ENCODE measurements around the gene PROSER2. TPM values are rescaled to one million over a fixed set of nuclear protein-coding genes. Genes with fewer than 3 reads are reported as not detected.

PROSER2 gene
- total RNA-seq, 1 donor from 2014 or later, result 7.1 TPM

DNA sequence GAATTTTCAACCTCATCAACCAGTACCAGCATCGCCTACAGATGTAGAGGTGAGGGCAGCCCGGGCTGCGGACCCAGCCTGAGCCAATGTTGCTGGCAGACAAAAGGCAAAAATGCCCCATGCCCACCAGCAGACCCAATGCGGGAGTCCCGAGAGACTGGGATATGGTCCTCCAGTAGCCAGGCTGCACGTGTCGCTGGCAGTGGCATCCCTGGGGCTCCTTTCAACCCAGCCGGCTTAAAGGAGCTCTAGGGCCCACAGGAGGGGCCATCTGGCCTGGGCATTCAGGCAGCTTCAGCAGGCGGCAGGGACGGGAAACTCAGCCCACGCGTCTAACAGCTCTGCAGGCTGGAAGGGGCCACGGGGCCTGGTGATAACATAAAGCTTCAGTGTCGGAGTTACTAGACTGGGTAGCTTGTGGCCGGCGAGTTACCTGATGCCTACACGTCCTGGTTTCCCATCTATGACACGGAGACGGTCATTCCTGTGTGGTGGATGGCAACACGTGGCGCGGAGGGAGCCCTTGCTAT is 70.7 kb downstream of the PROSER2 start:
- Mint-ChIP-seq H3K4me1 (ENCODE audit: unreplicated experiment) (peaks cover 10% of the 10 kb centered on the region), H3K9me3 (ENCODE audit: unreplicated experiment) (no peaks in the 10 kb centered on the region), H3K27ac (ENCODE audit: unreplicated experiment) (no peak overlapping the region), H3K4me3 (ENCODE audit: unreplicated experiment) (no peak overlapping the region), H3K36me3 (ENCODE audit: unreplicated experiment) (no peaks in the 10 kb centered on the region), H3K27me3 (ENCODE audit: unreplicated experiment) (no peaks in the 10 kb centered on the region)
- DNase-seq (ENCODE audit: extremely low spot score, unreplicated experiment), result no peak
- TF ChIP-seq, protein P1, sequence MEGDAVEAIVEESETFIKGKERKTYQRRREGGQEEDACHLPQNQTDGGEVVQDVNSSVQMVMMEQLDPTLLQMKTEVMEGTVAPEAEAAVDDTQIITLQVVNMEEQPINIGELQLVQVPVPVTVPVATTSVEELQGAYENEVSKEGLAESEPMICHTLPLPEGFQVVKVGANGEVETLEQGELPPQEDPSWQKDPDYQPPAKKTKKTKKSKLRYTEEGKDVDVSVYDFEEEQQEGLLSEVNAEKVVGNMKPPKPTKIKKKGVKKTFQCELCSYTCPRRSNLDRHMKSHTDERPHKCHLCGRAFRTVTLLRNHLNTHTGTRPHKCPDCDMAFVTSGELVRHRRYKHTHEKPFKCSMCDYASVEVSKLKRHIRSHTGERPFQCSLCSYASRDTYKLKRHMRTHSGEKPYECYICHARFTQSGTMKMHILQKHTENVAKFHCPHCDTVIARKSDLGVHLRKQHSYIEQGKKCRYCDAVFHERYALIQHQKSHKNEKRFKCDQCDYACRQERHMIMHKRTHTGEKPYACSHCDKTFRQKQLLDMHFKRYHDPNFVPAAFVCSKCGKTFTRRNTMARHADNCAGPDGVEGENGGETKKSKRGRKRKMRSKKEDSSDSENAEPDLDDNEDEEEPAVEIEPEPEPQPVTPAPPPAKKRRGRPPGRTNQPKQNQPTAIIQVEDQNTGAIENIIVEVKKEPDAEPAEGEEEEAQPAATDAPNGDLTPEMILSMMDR (IDR thresholded peaks at IDR 0.05), result no peak

DNA sequence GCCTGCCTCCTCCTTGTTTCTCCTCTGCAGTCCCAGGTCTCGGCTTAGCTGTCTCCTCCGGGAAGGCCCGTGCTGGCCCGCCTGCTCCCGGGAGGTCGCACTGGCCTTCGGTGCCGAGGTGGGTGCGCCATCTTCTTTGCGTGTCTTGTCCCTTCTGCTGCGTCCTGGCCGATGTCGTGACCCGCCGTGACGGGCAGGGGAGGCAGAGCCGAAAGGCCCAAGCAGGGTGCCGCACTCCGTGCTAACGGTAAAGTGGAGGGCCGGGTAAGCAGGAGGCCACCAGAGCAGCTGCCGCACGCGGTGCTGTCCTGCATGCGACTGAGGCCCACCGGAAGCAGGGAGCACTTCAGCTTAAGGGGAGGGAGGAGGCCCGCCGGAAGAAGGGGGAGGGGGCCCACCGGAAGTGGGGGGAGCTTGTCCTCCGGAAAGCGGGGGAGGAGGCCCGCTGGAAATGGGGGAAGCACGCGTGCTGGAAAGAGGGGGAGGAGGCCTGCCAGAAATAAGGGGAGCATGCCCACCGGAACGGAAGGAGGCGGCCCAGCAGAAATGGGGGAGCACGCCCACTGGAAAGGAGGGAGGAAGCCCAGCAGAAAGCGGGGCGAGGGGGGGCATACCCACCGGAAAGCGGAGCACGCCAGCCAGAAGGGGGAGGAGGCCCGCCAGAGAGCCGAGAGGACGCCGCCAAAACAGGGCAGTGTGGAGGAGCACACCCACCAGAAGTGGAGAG is 71.4 kb downstream of the PROSER2 start:
- Mint-ChIP-seq H3K27me3 (ENCODE audit: unreplicated experiment) (no peaks in the 10 kb centered on the region), H3K4me3 (ENCODE audit: unreplicated experiment) (no peak overlapping the region), H3K4me1 (ENCODE audit: unreplicated experiment) (peaks cover 10% of the 10 kb centered on the region), H3K9me3 (ENCODE audit: unreplicated experiment) (no peaks in the 10 kb centered on the region), H3K36me3 (ENCODE audit: unreplicated experiment) (no peaks in the 10 kb centered on the region), H3K27ac (ENCODE audit: unreplicated experiment) (no peak overlapping the region)
- no peak for DNase-seq (ENCODE audit: extremely low spot score, unreplicated experiment)
- TF ChIP-seq, protein P1 (IDR thresholded peaks at IDR 0.05), result no peak

DNA sequence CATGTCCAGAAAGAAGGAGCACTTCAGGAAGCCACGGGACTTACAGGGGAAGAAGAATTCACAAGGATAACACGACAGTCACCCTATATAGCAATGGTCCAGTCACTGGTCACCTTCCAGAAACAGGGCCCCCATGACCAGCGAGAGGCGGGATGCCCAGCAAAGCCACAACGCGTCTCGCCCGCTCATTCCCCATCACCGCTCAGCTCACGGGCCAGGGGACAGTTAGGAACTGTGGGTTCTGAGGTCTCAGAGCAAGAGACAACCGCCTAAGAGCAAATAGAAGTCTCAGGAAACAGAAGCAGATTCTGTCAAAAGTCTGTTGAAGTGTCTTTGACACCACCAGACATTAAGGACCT is 71.9 kb downstream of the PROSER2 start:
- Mint-ChIP-seq H3K27me3 (ENCODE audit: unreplicated experiment) (no peaks in the 10 kb centered on the region), H3K4me3 (ENCODE audit: unreplicated experiment) (no peak overlapping the region), H3K4me1 (ENCODE audit: unreplicated experiment) (peaks cover 10% of the 10 kb centered on the region), H3K9me3 (ENCODE audit: unreplicated experiment) (no peaks in the 10 kb centered on the region), H3K27ac (ENCODE audit: unreplicated experiment) (no peak overlapping the region), H3K36me3 (ENCODE audit: unreplicated experiment) (no peaks in the 10 kb centered on the region)
- no peak for DNase-seq (ENCODE audit: extremely low spot score, unreplicated experiment)
- TF ChIP-seq, protein P1 (IDR thresholded peaks at IDR 0.05), result no peak

DNA sequence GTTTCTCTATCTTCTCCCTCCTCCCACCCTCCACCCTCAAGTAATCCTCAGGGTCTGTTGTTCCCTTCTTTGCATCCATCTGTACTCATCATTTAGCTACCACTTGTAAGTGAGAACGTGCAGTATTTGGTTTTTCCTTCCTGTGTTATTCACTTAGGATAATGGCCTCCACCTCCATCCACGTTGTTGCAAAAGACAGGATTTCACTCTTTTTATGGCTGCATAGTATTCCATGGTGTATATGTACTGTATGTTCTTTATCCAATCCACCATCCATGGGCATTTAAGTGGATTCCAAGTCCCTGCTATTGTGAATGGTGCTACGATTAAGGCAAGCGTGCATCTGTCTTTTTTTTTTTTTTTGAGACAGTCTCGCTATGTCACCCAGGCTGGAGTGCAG is 72.4 kb downstream of the PROSER2 start:
- peaks cover 10% of the 10 kb centered on the region for H3K4me1 Mint-ChIP-seq (ENCODE audit: unreplicated experiment)
- DNase-seq (ENCODE audit: extremely low spot score, unreplicated experiment), result no peak
- no peak overlapping the region for H3K4me3 Mint-ChIP-seq (ENCODE audit: unreplicated experiment)
- H3K27ac Mint-ChIP-seq (ENCODE audit: unreplicated experiment), result no peak overlapping the region
- no peaks in the 10 kb centered on the region for H3K36me3 Mint-ChIP-seq (ENCODE audit: unreplicated experiment)
- no peaks in the 10 kb centered on the region for H3K27me3 Mint-ChIP-seq (ENCODE audit: unreplicated experiment)
- H3K9me3 Mint-ChIP-seq (ENCODE audit: unreplicated experiment), result no peaks in the 10 kb centered on the region
- TF ChIP-seq, protein P1 (IDR thresholded peaks at IDR 0.05), result no peak

DNA sequence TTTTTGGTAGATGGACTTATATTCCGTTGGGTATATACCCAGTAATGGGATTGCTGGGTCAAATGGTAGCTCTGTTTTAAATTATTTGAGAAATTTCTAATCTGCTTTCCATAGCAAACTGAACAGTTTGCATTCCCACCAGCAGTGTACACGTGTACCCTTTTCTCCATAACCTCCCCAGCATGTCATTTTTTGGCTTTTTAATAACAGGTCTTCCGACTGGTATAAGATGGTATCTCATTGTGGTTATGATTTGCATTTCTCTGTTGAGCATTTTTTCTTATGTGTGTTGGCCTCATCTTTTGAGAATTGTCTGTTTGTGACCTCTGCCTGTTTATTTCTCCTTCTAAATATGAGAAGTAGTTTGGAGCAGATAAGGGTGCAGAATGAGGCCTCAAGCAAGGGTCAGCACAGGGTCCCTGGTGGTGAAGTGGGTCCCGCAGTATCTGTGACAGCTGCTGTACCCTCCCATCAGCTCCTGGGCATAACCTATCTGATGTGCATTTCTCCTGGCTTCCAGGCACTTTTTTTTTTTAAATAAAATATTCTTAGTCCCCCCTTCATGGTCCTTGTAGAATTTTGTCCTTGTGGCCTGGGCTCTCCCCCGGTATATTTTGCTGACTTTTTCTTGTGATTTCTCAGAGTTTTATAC is 73.5 kb downstream of the PROSER2 start:
- Mint-ChIP-seq H3K27ac (ENCODE audit: unreplicated experiment) (no peak overlapping the region), H3K36me3 (ENCODE audit: unreplicated experiment) (no peaks in the 10 kb centered on the region), H3K27me3 (ENCODE audit: unreplicated experiment) (no peaks in the 10 kb centered on the region), H3K9me3 (ENCODE audit: unreplicated experiment) (no peaks in the 10 kb centered on the region), H3K4me1 (ENCODE audit: unreplicated experiment) (peaks cover 15% of the 10 kb centered on the region), H3K4me3 (ENCODE audit: unreplicated experiment) (no peak overlapping the region)
- TF ChIP-seq, protein P1 (IDR thresholded peaks at IDR 0.05), result no peak
- DNase-seq (ENCODE audit: extremely low spot score, unreplicated experiment), result no peak

All from osteocyte (in vitro differentiated cells).